T-cell (primary cell): ENCODE data around the gene FAM209B. TPM values are rescaled to one million over a fixed set of nuclear protein-coding genes. Genes with fewer than 3 reads are reported as not detected.
"Not testable (repeated sequence)": the region's sequence is repeated elsewhere in the genome, so short reads cannot be mapped to it uniquely, and the experiment has no call there.

ENCODE experiments used
- ATAC-seq, 4 experiments: fragments of 200-7000 bp in 3 of 4; fragments of 150-1000 bp in 1 of 4; cut with Tn5 transposase; replicated peaks in 1 of 4; 1 replicate in 3 of 4; 2 replicates in 1 of 4; pipeline ENCODE4 v1.10.0; 2021; ENCODE audit warnings: moderate library complexity in 3 of 4, mild to moderate bottlenecking in 2 of 4, moderate number of reproducible peaks in 1 of 4
- CTCF ChIA-PET, 2 donors: fragments of 300-600 bp; sonication (Branson Sonifier 250); formaldehyde crosslinking; loops; one replicate each; lab custom pipeline; 2022; ENCODE audit warnings: antibody characterized with exemption in 2 of 2; lab: Charles Lee
- POLR2A ChIA-PET, 2 donors: fragments of 300-600 bp; sonication (Branson Sonifier 250); formaldehyde crosslinking; loops; one replicate each; lab custom pipeline; 2022; ENCODE audit warnings: antibody characterized with exemption in 2 of 2; lab: Charles Lee
- DNase-seq, 35 experiments: peaks; one replicate each; pipeline versions ENCODE4 v3.0.0 to v3.0.0-alpha.2; 2013 to 2023
- H3K27ac ChIP-seq: one replicate; pipeline ENCODE4 v1.5.1; 2013; ENCODE audit warnings: low read length
- H3K27me3 ChIP-seq, 2 experiments: replicated peaks in 1 of 2; 1 replicate in 1 of 2; 2 replicates in 1 of 2; pipeline versions ENCODE4 v1.6.1 to v1.7.0; 2013; ENCODE audit warnings: low read length in 1 of 2, mixed read lengths in 1 of 2; ENCODE audit not compliant: control insufficient read depth in 2 of 2, insufficient read depth in 2 of 2; ENCODE audit errors: extremely low read depth in 1 of 2
- H3K36me3 ChIP-seq, 2 donors: 1 replicate in 1 of 2; 2 replicates in 1 of 2; pipeline versions ENCODE4 v1.6.1 to v1.7.0; 2013; ENCODE audit warnings: low read length in 1 of 2; ENCODE audit not compliant: control insufficient read depth in 2 of 2, insufficient read depth in 1 of 2; ENCODE audit errors: extremely low read depth in 1 of 2
- H3K4me1 ChIP-seq, 2 experiments: 1 replicate in 1 of 2; 2 replicates in 1 of 2; pipeline versions ENCODE4 v1.6.1 to v1.7.0; 2013; ENCODE audit warnings: low read length in 2 of 2, mixed read lengths in 1 of 2; ENCODE audit not compliant: insufficient read depth in 2 of 2, control insufficient read depth in 1 of 2; ENCODE audit errors: extremely low read depth in 1 of 2
- H3K4me3 ChIP-seq, 2 donors: 1 replicate in 1 of 2; 2 replicates in 1 of 2; pipeline versions ENCODE4 v1.5.1 to v1.7.0; 2013; ENCODE audit warnings: mild to moderate bottlenecking in 2 of 2, low read length in 1 of 2, moderate library complexity in 1 of 2; ENCODE audit not compliant: control insufficient read depth in 1 of 2; ENCODE audit errors: extremely low read depth in 1 of 2
- H3K9me3 ChIP-seq: 2 replicates; pipeline ENCODE4 v1.7.0; 2013
- H3K27ac Mint-ChIP-seq, 2 donors: one replicate each; pipeline ENCODE4 v1.8.0; 2020 to 2021; ENCODE audit warnings: mild to moderate bottlenecking in 2 of 2, mixed read lengths in 2 of 2
- H3K27me3 Mint-ChIP-seq, 2 donors: one replicate each; pipeline ENCODE4 v1.8.0; 2021 to 2022; ENCODE audit warnings: mixed read lengths in 2 of 2
- H3K36me3 Mint-ChIP-seq: one replicate; pipeline ENCODE4 v1.8.0; 2021; ENCODE audit warnings: mixed read lengths
- H3K4me1 Mint-ChIP-seq, 3 donors: one replicate each; pipeline ENCODE4 v1.8.0; 2020 to 2022; ENCODE audit warnings: mixed read lengths in 3 of 3, mild to moderate bottlenecking in 1 of 3
- H3K4me3 Mint-ChIP-seq, 3 donors: one replicate each; pipeline ENCODE4 v1.8.0; 2020 to 2022; ENCODE audit warnings: mild to moderate bottlenecking in 3 of 3, mixed read lengths in 3 of 3, moderate library complexity in 3 of 3
- H3K9me3 Mint-ChIP-seq, 3 donors: one replicate each; pipeline ENCODE4 v1.8.0; 2020 to 2022; ENCODE audit warnings: mixed read lengths in 3 of 3
- WGBS: methylation state at CpG from one replicate; pipeline ENCODE4 v1.1.5; 2013; ENCODE audit warnings: missing lambda C conversion rate; ENCODE audit not compliant: insufficient coverage; 5-methylcytosine and 5-hydroxymethylcytosine counted together
- total RNA-seq, 35 experiments: library from RNA in 6 of 35; stranded (reverse) in 6 of 35; fragments of 120-200 nt in 1 of 35; gene quantifications; one replicate each; pipeline versions ENCODE4 v1.2.1 to v1.2.4 and lab custom pipeline; 2013 to 2026

FAM209B gene
- total RNA-seq, 5 donors from 2014 or later (not counting 1 experiment from before 2014, with no cell fraction given): 1.8 to 3.3 (median 2.9) TPM

DNA sequence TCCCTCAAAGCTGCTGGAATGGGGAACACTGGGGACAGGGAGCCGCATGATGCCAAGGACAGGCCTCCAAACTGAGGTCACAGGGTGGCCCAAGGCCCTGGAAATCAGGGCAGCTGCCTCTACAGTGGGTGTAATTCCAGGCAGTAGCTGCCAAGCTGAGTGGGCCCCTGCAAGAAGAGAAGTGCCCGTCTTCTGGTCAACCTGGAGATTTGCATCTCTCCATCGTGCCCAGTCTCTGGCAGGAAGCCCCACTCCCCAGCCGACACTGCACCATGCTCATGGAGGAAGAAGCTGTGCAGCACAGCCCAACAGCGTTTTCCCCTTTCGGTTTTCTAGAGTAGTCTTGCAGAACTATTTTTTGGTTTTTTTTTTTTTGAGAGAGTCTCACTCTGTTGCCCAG is 10.7 kb upstream of the FAM209B start:
- H3K9me3 ChIP-seq: peaks cover 3% of the 10 kb centered on the region
- ChIA-PET POLR2A (no interaction called here), CTCF (no interaction called here)
- Mint-ChIP-seq H3K36me3 (peaks cover 48% of the 10 kb centered on the region), H3K27me3 (no peaks in the 10 kb centered on the region), H3K4me1 (peaks cover 7 to 21% (median 8%) of the 10 kb centered on the region in 3 donors), H3K4me3 (no peak overlapping the region), H3K9me3 (peaks cover 0 to 22% (median 22%) of the 10 kb centered on the region in 3 donors), H3K27ac (no peak overlapping the region)
- H3K4me1 ChIP-seq: peaks cover 3 to 8% of the 10 kb centered on the region in 2 experiments
- no peak overlapping the region for H3K27ac ChIP-seq
- no peaks in the 10 kb centered on the region for H3K27me3 ChIP-seq
- no peak overlapping the region for H3K4me3 ChIP-seq
- DNase-seq: no peak
- H3K36me3 ChIP-seq: peaks cover 5 to 32% of the 10 kb centered on the region in 2 donors
- no peak for ATAC-seq
- whole genome bisulfite sequencing: 33% methylated on average over 6 of the region's 6 CpGs

DNA sequence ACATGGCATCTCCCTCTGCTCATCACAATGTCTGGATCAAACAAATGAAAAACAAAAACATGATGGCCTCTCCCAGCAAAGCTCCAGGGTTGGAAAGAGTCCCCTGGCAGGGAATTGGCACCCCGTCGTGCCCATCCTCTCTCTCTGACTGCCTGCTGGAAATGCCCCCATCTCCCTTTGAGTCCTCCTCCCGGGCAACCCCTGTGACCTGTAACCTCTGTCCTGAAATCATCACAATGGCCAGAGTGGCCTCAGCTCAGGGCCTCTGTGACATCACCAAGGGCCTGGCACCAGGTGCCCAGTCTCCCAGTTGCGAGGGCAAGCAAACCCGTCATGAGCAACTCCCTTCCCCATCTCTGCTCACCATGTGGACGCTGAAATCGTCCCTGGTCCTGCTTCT is 8.6 kb upstream of the FAM209B start, which contains the start of gene FAM209A:
FAM209A (plus strand) TSS at position 301 of the 400 bp plus-strand sequence; CDS start at position 366, 65 bp downstream.
- 88% methylated on average over 3 of the region's 7 CpGs for WGBS
- CTCF ChIA-PET: interaction anchor here in 1 of 2 donors (0.6 kb wide), 1 partner anchor 42 kb away, joined by 3 read pairs; no protein-coding TSS in a partner anchor
- H3K4me3 ChIP-seq, H3K27me3 ChIP-seq, DNase-seq, H3K4me3 Mint-ChIP-seq, POLR2A ChIA-PET, H3K27ac ChIP-seq, H3K27ac Mint-ChIP-seq, H3K4me1 ChIP-seq, ATAC-seq, H3K27me3 Mint-ChIP-seq, H3K9me3 ChIP-seq: not testable (repeated sequence)
- Mint-ChIP-seq H3K4me1 (peaks cover 7 to 21% (median 8%) of the 10 kb centered on the region in 3 donors), H3K36me3 (peaks cover 28% of the 10 kb centered on the region), H3K9me3 (peaks cover 0 to 13% (median 12%) of the 10 kb centered on the region in 3 donors)
- peaks cover 3 to 11% of the 10 kb centered on the region in 2 donors for H3K36me3 ChIP-seq

DNA sequence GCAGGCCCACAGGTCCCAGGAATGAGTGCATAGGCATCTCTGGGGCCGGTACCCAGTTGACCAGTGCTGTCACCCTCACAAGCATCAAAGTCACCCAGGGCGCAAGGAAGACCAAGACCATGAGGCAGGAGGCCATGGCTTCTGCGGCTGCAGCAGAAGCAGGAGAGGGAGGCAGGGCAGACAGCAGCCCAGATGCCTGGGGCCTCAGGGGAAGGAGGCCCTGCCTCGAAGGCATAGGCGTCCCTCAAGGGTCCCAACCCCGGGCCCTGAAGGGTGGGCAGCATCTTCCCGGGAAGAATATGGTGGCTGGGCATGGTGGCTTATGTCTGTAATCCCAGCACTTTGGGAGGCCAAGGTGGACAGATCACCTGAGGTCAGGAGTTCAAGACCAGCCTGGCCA is 5.5 kb upstream of the FAM209B start:
- CTCF ChIA-PET: no interaction called here
- H3K4me1 ChIP-seq: peaks cover 3 to 4% of the 10 kb centered on the region in 2 experiments
- 99% methylated on average over 7 of the region's 7 CpGs for WGBS
- Mint-ChIP-seq H3K36me3 (peaks cover 7% of the 10 kb centered on the region), H3K4me3 (no peak overlapping the region), H3K27me3 (no peaks in the 10 kb centered on the region), H3K4me1 (peaks cover 7 to 16% (median 8%) of the 10 kb centered on the region in 3 donors), H3K9me3 (no peaks in the 10 kb centered on the region), H3K27ac (no peak overlapping the region)
- no peak for ATAC-seq
- H3K36me3 ChIP-seq: no peaks in the 10 kb centered on the region
- no peaks in the 10 kb centered on the region for H3K9me3 ChIP-seq
- no peaks in the 10 kb centered on the region for H3K27me3 ChIP-seq
- DNase-seq: no peak
- H3K27ac ChIP-seq: no peak overlapping the region
- POLR2A ChIA-PET: no interaction called here
- H3K4me3 ChIP-seq: no peak overlapping the region

DNA sequence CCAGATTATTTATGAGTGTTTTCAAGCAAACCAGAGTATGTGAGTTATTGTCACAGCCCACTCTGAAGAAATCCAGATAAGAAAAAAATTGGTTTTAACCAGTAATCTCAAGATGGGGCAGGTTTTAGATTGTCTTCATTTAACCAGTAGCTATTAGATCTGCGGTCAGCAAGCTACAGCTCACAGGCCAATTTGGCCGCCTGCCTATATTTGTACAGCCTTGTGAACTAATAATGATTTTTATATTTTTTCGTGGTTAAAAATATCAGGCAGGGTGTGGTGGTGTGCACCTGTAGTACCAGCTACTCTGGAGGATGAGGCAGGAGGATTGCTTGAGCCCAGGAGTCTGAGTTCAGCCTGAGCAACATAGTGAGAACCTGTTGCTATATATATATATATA is 5.0 kb downstream of the FAM209B start:
- ChIA-PET POLR2A (no interaction called here), CTCF (no interaction called here)
- no peak overlapping the region for H3K4me3 ChIP-seq
- H3K36me3 ChIP-seq: no peaks in the 10 kb centered on the region
- ATAC-seq (no peak), DNase-seq (no peak)
- no peaks in the 10 kb centered on the region for H3K4me1 ChIP-seq
- Mint-ChIP-seq H3K27ac (no peak overlapping the region), H3K36me3 (peaks cover 13% of the 10 kb centered on the region), H3K9me3 (no peaks in the 10 kb centered on the region), H3K4me1 (no peaks in the 10 kb centered on the region), H3K4me3 (no peak overlapping the region), H3K27me3 (no peaks in the 10 kb centered on the region)
- H3K27ac ChIP-seq: no peak overlapping the region
- no peaks in the 10 kb centered on the region for H3K9me3 ChIP-seq
- H3K27me3 ChIP-seq: no peaks in the 10 kb centered on the region
- 86% methylated on average over 1 of the region's 3 CpGs for WGBS

DNA sequence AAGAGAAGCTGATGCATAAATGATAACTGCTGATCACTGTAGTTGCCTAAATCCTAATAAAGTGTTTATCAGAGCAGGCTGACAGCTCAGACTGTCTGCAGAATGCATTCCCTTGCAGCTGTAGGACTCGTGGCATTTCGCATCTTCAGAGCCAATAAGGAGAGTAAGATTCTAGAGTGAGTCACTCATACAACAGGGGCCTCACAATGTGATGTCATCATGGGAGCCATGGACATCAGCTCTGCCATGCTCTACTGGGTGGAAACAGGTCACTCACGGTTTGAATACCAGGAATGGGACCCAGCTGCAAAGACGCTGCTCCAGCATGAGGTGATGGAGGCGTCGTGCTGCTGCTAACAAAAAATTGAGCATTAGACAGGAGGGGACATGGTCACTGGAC is 7.4 kb downstream of the FAM209B start:
- DNase-seq: no peak
- no peak overlapping the region for H3K27ac Mint-ChIP-seq
- H3K9me3 Mint-ChIP-seq: no peaks in the 10 kb centered on the region
- Histone ChIP-seq H3K27ac (no peak overlapping the region), H3K4me1 (no peaks in the 10 kb centered on the region), H3K27me3 (no peaks in the 10 kb centered on the region), H3K36me3 (no peaks in the 10 kb centered on the region), H3K4me3 (no peak overlapping the region), H3K9me3 (no peaks in the 10 kb centered on the region)
- ChIA-PET CTCF (no interaction called here), POLR2A (no interaction called here)
- ATAC-seq: no peak
- 89% methylated on average over 6 of the region's 6 CpGs for WGBS
- H3K27me3 Mint-ChIP-seq: no peaks in the 10 kb centered on the region
- H3K4me3 Mint-ChIP-seq: no peak overlapping the region
- no peaks in the 10 kb centered on the region for H3K4me1 Mint-ChIP-seq
- H3K36me3 Mint-ChIP-seq: peaks cover 5% of the 10 kb centered on the region

DNA sequence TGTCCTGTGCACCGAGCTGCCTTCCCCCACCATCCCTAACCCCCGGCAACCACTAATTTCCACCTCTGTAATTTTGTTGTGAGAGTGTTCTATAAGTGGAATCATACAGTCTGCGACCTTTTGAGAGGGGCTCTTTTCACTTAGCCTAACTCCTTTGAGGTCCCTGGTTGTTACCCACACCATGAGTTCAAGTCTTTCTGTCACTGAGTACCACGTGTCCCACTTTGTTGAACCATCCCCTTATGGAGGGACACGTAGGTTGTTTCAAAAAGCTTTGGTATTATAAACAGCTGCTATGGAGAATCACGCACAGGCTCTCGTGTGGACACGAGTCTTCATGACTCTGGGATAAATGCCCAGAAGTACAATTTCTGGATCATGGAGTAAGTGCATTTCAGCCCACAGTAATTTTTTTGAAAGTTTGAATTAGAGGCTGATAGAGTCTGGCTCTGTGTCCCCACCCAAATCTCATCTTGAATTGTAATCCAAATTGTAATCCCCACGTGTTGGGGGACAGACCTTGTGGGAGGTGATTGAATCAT is 9.5 kb downstream of the FAM209B start:
- no peak overlapping the region for H3K4me3 ChIP-seq
- ChIA-PET CTCF (no interaction called here), POLR2A (no interaction called here)
- no peaks in the 10 kb centered on the region for H3K9me3 ChIP-seq
- H3K4me3 Mint-ChIP-seq: no peak overlapping the region
- ATAC-seq: no peak
- no peaks in the 10 kb centered on the region for H3K36me3 Mint-ChIP-seq
- no peaks in the 10 kb centered on the region for H3K4me1 Mint-ChIP-seq
- no peaks in the 10 kb centered on the region for H3K9me3 Mint-ChIP-seq
- H3K36me3 ChIP-seq: no peaks in the 10 kb centered on the region
- no peak for DNase-seq
- no peaks in the 10 kb centered on the region for H3K27me3 Mint-ChIP-seq
- H3K27ac Mint-ChIP-seq: no peak overlapping the region
- H3K27me3 ChIP-seq: no peaks in the 10 kb centered on the region
- H3K4me1 ChIP-seq: no peaks in the 10 kb centered on the region
- H3K27ac ChIP-seq: no peak overlapping the region
- WGBS: 97% methylated on average over 4 of the region's 9 CpGs
